Right kidney (tissue), 1 donor: ENCODE measurements around the gene OFD1.

Experiments
- DNase-seq: peaks from one replicate; pipeline ENCODE4 v3.0.0-alpha.2; 2016

OFD1 gene

DNA sequence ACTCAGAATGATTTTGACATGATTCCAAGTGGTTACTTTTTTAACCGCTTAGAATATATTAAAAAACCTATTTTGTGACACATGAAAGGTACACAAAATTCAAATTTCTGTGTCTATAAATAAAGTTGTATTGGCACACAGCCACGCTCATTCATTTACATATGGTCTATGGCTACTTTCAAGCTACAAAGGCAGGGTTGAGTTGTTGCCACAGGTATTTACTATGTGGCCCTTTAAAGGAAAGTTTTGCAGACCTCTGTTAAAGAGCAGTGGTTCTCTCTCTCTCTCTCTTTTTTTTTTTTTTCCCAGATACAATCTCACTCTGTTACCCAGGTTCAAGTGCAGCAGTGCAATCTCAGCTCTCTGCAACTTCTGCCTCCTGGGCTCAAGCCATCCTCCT lies 59.3 kb downstream of the OFD1 start:
- DNase-seq = no peak

DNA sequence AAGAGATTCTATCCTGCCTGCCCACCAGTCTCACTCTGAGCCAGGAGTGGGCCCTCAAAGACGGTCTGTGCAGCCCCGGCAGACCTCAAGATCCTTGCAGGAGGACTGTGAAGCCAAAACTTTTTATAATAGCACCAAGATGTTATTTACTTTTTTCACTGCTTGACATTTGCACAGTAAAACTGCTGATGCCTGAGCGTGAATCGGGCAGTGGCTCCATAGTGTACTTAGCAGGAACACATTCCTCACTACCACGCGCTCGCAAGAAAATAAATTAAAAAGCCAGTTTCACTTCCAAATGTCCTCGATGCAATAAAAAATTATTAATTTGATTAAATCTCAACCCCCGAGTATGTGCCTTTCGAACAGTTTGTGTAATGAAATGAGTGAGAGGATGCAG lies 59.9 kb downstream of the OFD1 start:
- no peak for DNase-seq

DNA sequence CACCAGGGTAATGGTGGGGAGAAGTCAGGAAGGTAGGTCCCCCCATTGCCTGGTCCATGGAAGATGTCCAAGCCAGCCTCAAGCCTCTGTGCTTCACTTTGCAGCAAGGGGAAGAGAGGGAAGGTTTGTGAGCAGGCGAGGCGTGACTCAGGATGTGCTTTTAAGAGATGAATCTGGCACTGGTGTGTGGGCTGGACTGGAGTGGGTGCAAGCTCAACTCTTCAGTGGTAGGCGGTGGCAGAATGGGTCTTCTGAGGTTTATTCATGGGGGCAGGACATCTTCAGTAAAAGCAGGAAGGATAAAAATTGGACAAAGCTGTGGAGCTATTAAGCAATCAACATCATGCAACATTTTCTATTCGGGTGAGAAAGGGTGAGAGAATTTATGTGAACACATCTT lies 63.0 kb downstream of the OFD1 start:
- DNase-seq = no peak

DNA sequence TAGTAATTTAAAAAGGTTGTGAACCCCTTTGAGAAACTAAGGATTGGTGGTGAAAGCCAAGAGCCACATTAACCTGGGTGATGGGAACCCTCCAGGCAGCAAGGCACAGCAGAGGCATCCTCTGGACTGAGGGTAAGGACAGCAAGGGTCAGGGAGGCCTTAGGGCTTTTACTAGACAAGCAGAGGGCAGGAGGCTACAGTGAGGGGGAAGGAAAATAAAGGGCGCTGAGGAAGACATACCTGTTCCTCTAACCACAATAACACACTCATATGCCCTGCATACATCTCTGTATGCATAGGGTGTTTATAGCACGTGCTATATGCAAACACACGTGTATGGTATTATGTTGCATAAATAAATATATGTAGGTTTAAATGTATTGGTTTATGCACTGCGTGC lies 63.6 kb downstream of the OFD1 start:
- no peak for DNase-seq

DNA sequence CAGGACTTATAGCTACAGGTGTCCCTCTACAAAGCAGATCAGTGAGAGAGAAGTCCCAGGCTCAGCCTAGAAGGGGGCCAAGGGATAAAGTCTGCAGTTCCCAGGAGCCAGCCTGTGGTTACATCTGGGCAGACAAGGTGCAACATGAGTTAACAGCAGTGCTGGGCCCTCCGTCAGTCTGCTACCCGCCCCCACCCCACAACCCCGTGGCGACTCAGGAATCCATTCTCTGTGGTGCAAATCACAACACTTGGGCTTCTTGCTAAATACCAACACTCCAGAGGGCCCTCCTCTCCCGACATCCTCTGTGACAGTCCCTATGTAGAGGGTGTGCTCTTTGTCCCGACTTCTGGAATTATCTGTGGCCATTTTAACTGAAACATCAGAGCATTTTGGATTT lies 68.6 kb downstream of the OFD1 start:
- DNase-seq = no peak

DNA sequence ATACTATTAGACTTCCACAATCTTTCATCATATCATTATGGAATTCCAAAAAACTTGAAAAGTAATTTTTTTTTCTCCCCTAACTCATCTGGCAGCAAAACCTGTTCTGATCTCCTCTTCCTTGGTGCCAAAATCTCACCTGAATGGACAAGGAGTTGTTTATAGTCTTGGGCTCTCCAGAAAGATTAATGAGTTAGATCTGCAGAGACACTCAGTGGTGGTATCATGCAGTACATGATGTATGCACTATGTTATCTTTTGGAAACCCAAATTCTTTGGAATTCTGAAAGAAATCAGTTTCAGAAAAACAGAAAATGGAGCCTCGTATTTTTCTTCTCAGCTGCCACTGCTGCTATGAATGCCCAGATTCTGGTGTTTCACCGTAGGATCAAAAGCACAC lies 70.7 kb downstream of the OFD1 start:
- DNase-seq = no peak

DNA sequence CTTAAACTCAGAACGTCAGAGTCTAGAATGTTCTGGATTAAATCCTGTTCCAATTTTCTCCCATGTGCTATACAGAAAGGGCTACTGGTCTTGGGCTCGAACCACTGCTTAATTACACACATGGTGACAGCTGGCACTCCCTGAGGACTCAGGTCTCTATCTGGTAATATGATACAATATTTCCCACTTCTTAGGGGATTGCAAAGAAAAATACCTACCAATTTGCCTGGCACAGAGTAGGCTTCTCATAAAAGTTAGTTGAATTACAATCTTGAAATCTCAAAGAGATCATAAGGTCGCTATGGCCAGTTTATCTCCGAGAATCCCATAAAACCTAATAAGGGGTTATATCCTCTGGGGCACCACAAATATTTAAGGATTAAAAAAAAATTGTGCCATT lies 73.7 kb downstream of the OFD1 start:
- DNase-seq = no peak

DNA sequence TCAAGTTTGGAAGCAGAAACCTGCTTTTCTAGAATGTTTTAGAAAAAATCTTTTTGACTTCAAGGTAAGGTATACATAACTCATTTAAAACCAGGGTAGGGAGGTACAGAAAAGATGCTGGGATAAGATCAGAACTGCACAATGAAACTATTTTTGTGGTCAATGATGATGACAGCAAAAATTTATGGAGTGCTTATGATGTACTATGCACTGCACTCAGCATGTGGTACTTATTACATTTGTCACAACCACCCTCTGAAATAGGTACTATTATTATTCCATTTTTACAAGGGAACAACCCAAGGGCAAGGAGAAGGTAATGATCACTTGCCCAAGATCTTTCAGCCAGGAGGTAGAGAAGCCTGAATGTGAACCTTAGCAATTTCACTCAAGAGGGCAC lies 74.3 kb downstream of the OFD1 start:
- no peak for DNase-seq

DNA sequence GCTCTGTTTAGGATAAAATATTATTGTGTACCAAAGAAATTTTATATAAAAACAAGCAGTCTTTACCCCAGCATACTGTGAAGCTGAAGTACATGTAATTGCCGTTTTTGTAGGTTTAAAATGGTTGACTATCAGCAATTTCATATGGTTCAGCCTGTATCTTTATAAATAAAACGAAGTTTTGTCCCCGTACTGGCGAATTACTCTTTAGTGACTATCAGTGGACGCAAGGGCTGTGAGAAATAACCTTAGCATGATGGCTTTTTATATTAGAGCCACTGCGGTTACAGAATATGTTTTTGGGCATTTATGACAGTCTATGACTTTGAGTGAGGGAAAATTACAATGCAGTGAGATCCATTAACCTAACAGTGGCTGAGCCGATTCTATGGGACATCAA lies 81.1 kb downstream of the OFD1 start:
- DNase-seq = no peak

DNA sequence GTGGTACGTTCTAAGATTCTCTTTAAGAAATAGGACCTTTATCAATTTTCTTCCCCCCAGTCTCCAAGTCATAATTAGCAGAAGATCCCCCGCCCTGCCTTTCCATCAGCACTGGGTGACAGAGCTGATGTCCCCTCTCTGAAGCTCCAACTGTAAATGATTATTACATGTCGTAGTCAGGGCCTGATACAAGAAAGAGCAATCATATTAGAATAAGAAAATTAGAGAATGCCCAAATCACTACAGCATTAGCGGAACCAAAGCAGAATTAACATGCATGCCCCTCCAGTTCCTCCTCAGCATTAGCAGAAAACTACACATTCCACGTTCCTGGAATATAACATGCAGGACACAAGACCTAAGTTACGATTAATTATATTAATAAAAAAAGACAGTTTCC lies 81.6 kb downstream of the OFD1 start:
- no peak for DNase-seq

DNA sequence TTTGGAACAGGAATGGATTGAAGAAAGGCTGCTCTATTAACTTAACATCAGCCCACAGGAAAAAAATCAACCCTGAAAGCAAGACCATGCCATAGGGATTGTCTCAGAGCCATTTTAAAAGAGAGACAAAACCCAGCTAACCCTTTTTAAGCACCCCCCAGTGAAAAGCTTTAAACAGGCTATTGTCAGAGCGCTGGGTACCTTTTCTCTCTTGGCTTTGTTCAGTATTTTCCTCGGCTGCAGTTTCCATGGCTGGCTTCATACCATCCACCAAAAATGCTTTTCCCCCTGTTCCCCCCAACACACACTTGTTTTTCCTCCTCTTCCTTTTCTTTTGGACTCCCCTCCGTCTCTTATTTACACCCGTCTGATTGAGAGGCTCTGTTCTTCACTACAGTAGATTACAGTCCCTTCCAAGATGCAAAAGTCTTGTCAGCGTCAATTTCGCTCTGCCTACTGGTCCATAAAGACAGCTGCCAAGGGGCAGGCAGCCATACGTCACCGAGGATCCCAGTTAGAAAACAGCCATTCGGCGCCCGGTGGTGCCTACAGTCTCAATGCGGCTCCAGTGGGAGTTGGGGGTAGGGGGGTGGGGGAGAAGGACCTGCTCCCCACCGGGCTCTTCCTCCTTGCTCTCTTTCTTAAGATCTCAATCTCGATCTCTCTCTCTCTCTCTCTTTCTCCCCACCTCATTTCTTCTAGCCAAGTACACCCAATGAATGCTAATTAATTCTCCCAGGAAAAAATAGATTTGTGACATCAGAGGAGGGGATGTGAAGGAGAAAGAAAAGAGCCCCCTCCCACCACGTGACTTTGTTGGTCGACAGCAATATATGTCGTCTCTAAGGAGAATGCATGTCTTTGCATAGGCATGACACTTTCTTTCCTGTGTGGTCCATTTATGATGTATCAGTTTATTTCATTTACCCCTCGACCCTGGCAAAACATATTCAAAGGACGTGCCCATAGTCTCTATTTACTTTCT lies 82.4 kb downstream of the OFD1 start, which contains the start of gene GPM6B:
GPM6B (minus strand) TSS at position 451 of the 985 bp plus-strand sequence; CDS start at position 262, 189 bp downstream.
- peak; percentile 2 for DNase-seq
